Astrocyte of the spinal cord (primary cell): ENCODE measurements around the gene MXRA8.
"Not testable (repeated sequence)": the region's sequence is repeated elsewhere in the genome, so short reads cannot be mapped to it uniquely, and the experiment has no call there.

Source experiments
- DNase-seq: peaks from one replicate; pipeline ENCODE4 v3.0.0; 2011; ENCODE audit warnings: low read depth, low spot score
- H3K4me3 ChIP-seq: 2 replicates; pipeline ENCODE4 v1.5.1; 2011; ENCODE audit warnings: low read depth, mild to moderate bottlenecking, low read length, moderate library complexity
- in situ Hi-C: cut with HindIII; loops from 2 replicates; pipeline ENCODE4 v1.10.0; 2017; ENCODE audit warnings: low sequenced_read_pairs
- TF ChIP-seq, protein P1 (sequence below): IDR thresholded peaks from 2 replicates; pipeline ENCODE4 v1.5.1; 2012; ENCODE audit warnings: low read depth, mild to moderate bottlenecking, low read length, inconsistent platforms

The MXRA8 gene, protein sequence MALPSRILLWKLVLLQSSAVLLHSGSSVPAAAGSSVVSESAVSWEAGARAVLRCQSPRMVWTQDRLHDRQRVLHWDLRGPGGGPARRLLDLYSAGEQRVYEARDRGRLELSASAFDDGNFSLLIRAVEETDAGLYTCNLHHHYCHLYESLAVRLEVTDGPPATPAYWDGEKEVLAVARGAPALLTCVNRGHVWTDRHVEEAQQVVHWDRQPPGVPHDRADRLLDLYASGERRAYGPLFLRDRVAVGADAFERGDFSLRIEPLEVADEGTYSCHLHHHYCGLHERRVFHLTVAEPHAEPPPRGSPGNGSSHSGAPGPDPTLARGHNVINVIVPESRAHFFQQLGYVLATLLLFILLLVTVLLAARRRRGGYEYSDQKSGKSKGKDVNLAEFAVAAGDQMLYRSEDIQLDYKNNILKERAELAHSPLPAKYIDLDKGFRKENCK

DNA sequence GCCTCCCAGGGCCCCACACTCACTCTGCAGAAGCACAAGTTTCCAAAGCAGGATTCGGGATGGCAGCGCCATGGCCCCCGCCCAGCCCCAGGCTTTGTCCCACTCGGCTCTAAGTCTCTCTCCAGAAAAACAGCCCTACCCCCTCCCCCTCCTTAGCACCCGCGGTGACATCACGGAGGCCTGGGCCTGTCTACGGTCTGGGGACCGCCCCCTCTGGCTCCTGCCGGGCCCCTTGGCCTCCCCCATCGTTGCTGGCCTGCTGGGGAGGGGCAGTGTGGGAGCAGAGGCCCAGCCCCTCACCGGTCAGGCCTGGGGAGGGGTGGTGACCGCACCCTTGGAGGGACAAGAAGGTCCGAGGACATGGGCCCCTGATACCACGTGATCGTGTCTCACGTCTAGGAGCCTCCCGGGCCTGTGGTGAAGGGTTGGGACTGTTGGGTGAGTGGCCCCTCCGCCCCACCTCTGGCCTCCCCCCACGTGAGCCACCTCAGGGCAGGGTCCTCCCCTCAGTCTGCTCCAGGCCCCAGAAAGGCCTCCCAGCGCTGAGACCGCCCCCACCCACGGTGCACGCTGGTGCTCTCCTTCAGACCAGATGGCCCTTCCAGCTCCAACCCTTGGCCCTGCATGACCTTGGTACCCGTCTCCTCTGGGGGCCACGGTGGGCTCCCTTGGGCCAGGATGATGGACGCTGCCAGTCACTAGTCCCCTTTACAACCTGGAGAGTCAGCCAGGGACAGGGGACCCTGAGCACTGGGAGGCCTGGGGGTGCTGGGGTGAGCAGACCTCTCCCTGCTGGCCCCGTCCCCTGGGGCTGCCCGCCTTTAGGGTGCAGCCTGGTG lies at the start of gene MXRA8:
TSS of gene MXRA8 (minus strand) at position 123 of the 839 bp plus-strand sequence. CDS start at position 72, 51 bp downstream.
- in situ Hi-C loops, result no loop called here
- TF ChIP-seq, protein P1, sequence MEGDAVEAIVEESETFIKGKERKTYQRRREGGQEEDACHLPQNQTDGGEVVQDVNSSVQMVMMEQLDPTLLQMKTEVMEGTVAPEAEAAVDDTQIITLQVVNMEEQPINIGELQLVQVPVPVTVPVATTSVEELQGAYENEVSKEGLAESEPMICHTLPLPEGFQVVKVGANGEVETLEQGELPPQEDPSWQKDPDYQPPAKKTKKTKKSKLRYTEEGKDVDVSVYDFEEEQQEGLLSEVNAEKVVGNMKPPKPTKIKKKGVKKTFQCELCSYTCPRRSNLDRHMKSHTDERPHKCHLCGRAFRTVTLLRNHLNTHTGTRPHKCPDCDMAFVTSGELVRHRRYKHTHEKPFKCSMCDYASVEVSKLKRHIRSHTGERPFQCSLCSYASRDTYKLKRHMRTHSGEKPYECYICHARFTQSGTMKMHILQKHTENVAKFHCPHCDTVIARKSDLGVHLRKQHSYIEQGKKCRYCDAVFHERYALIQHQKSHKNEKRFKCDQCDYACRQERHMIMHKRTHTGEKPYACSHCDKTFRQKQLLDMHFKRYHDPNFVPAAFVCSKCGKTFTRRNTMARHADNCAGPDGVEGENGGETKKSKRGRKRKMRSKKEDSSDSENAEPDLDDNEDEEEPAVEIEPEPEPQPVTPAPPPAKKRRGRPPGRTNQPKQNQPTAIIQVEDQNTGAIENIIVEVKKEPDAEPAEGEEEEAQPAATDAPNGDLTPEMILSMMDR, result no peak
- peak; percentile 87 for DNase-seq
- peak within 1 kb of the TSS; percentile 77 for H3K4me3 ChIP-seq

DNA sequence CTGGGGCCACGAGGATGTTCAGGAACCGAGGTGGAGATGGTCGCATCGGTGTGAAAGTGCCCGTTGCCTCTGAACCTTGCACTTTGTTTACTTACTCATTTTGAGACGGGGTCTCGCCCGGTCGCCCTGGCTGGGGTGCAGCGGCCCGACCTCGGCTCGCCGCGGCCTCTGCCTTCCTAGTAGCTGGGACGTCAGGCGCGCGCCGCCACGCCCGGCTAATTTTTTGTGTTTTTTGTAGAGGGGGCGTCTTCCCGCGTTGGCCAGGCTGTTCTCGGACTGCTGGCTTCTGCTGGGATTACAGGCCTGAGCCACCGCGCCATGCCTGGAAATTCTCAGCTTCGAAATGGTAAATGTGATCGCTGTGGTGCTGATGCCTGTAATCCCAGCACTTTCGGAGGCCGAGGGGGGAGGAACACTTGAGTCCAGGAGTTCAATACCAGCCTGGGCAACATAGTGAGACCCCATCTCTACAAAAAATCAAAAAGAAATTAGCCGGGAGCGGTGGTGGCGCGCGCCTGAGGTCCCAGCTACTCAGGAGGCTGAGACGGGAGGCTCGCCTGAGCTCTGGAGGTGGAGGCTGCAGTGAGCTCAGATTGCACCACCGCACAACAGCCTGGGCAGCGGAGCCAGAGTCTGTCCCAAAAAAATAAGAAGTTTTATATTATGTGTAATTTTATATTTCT lies 49.4 kb upstream of the MXRA8 start:
- in situ Hi-C loops, result no loop called here
- peak; percentile 33 for DNase-seq
- TF ChIP-seq, protein P1, result peak; percentile 17
- H3K4me3 ChIP-seq, result peak overlapping the region; percentile 82

DNA sequence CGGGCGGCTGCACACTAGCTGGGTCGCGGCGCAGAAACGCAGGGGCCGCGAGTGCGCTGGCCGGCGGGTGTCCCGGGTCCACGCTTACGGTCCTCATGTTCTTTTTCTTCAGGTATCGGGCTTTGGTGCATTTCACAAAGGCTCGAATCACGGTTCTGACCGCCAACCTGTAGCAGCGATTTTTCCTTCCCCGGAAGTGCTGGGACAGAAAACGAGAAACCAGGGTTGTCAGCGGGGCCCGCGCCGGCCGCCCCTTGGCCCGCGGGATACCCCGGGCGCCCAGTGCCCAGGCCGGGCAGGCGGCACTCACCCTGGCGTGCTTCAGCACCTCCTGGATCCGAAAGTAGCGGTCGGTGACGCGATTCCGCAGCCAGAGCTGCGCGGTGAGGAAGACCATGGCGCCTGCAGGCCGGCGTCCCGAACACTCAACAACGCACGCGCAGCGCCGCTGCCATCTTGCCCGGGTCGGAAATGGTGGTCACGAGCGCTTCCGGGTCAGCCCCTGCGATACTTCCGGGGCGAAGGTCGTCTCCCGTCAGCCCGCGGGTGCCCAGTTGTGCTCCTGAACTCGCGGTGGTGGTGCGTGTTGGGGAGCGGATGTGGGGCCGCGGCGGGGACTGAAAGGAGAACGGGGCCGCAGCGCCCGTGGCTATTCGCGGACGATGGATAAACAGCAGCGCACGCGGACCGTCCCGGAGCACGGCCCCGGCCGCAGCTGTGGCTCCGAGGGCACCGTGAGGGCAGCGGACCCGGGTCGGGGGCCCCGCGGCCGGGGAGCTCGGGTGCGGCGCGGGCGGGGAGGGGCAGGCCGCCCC lies 48.7 kb upstream of the MXRA8 start, which contains the start of gene MRPL20:
TSS of gene MRPL20 (minus strand) at position 473 of the 815 bp plus-strand sequence. CDS start at position 397, 76 bp downstream.
- in situ Hi-C loops, result no loop called here
- H3K4me3 ChIP-seq, result peak within 1 kb of the TSS; percentile 82
- TF ChIP-seq, protein P1, result no peak
- DNase-seq, result peak; percentile 89

DNA sequence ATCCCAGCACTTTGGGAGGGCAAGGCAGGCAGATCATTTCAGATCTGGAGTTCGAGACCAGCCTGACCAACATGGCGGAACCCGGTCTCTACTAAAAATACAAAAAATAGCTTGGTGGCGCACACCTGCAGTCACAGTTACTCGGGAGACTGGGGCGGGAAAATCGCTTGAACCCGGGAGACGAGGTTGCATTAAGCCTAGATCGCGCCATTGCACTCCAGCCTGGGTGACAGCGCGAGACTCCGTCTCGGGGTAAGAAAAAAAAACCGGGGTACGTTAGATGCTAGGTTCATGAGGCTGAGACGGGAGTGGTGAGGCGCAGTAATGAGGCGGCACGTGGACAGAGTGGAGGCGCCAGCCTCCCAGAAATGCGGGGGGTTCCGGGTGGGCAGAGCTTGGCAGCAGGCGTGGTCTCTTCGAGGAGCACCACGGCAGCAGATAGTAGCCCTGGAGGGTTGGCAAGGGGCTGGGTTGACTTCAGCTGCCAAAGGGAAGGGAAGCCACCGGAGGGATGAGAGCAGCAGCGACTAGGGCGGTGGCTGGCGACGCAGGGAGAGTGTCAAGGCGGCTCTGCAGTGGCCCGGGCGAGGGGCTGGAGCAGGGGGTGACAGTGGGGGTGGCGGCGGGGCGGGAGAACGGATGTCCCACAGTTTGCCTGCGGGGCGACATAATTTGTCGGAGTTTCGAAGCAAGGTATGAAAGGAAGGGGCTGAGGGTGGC lies 47.9 kb upstream of the MXRA8 start:
- TF ChIP-seq, protein P1, result no peak
- no peak for DNase-seq
- in situ Hi-C loops, result no loop called here
- H3K4me3 ChIP-seq, result peak overlapping the region; percentile 82

DNA sequence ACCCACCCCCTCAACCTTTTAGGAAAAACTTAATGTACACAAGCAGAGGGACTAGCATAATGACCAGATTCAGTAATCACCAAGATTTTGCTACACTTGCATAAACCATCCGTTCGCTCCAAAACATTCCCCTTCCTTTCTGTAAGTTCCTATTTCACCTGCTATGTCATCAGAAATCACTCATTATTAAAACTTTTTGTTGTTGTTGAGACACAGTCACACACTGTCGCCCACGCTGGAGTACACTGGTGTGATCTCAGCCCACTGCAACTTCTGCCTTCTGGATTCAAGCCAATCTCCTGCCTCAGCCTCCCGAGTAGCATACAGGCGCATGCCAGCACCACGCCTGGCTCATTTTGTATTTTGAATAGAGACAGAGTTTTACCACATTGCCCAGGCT lies 45.3 kb upstream of the MXRA8 start:
- TF ChIP-seq, protein P1, result no peak
- DNase-seq, result no peak
- no peak overlapping the region for H3K4me3 ChIP-seq
- in situ Hi-C loops, result no loop called here

DNA sequence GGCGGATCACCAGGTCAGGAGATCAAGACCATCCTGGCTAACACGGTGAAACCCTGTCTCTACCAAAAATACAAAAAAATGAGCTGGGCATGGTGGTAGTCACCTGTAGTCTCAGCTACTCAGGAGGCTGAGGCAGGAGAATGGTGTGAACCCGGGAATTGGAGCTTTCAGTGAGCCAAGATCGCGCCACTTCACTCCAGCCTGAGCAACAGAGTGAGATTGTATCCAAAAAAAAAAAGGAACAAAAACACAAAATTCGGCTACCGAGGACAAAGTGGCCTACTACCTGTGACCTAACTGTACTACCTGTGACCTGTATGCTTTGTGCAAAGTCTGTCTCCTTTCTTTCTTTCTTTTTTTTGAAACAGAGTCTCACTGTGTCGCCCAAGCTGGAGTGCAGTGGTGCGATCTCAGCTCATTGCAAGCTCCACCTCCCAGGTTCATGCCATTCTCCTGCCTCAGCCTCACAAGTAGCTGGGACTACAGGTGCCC lies 44.6 kb upstream of the MXRA8 start:
- DNase-seq, H3K4me3 ChIP-seq, in situ Hi-C loops: not testable (repeated sequence)
